Fibroblast of mammary gland (primary cell): ENCODE data around the gene LRMDA.

ENCODE experiments used
- DNase-seq: peaks from one replicate; pipeline ENCODE4 v3.0.0-alpha.2; 2010; ENCODE audit warnings: low read depth
- H3K4me3 ChIP-seq: 2 replicates; pipeline ENCODE4 v1.5.1; 2011; ENCODE audit warnings: low read depth, mild to moderate bottlenecking, low read length, moderate library complexity; ENCODE audit not compliant: control insufficient read depth
- CTCF ChIP-seq: conservative IDR thresholded peaks from 2 replicates; pipeline ENCODE4 v1.5.1; 2011; ENCODE audit warnings: low read depth, low read length, inconsistent platforms; ENCODE audit not compliant: control insufficient read depth, insufficient read depth

LRMDA gene

GRCh38 chr10:75484717-75485116 lies 53.3 kb downstream of the LRMDA start:
- H3K4me3 ChIP-seq, result no peak overlapping the region
- TF ChIP-seq CTCF, result no peak
- no peak for DNase-seq

GRCh38 chr10:75486591-75486990 lies 55.2 kb downstream of the LRMDA start:
- DNase-seq, result peak; percentile 21
- no peak for TF ChIP-seq CTCF
- H3K4me3 ChIP-seq, result no peak overlapping the region

GRCh38 chr10:75487087-75487754 lies 55.8 kb downstream of the LRMDA start:
- peak; percentile 6 for TF ChIP-seq CTCF
- peak; percentile 71 for DNase-seq
- no peak overlapping the region for H3K4me3 ChIP-seq

GRCh38 chr10:75487755-75488125 lies 56.3 kb downstream of the LRMDA start:
- TF ChIP-seq CTCF, result no peak
- DNase-seq, result no peak
- H3K4me3 ChIP-seq, result no peak overlapping the region

- no peak overlapping the region for H3K4me3 ChIP-seq
- DNase-seq, result no peak
- TF ChIP-seq CTCF, result no peak
Observed at GRCh38 chr10:75492173-75492925, 60.9 kb downstream of the LRMDA start.

GRCh38 chr10:75493464-75493863 lies 62.0 kb downstream of the LRMDA start:
- H3K4me3 ChIP-seq, result no peak overlapping the region
- DNase-seq, result peak; percentile 85
- no peak for TF ChIP-seq CTCF
